Lower leg skin (tissue), 4 donors: ENCODE data around the gene EEF2K. TPM values are rescaled to one million over a fixed set of nuclear protein-coding genes. Genes with fewer than 3 reads are reported as not detected.
"Not testable (repeated sequence)": the region's sequence is repeated elsewhere in the genome, so short reads cannot be mapped to it uniquely, and the experiment has no call there.

Experiments used
- DNase-seq, 2 donors: peaks; one replicate each; pipeline ENCODE4 v3.0.0-alpha.2; 2019; ENCODE audit warnings: low spot score in 2 of 2
- H3K4me3 ChIP-seq: fragments of 200-600 bp; sonication (generic); 2 replicates; pipeline ENCODE4 v1.5.1; 2017; ENCODE audit warnings: mild to moderate bottlenecking, low read depth; ENCODE audit not compliant: poor library complexity, severe bottlenecking
- POLR2A ChIP-seq, 2 donors: fragments of 450-650 bp; IDR thresholded peaks; one replicate each; pipeline ENCODE4 v1.6.1; 2016 to 2017; ENCODE audit warnings: antibody characterized with exemption in 2 of 2, mild to moderate bottlenecking in 1 of 2, moderate library complexity in 1 of 2
- WGBS, 2 donors: methylation state at CpG; one replicate each; pipeline ENCODE4 v1.1.5; 2018; 5-methylcytosine and 5-hydroxymethylcytosine counted together
- intact Hi-C: fragments of 100-400 bp; cut with DNase I; formaldehyde crosslinking; loops from one replicate; pipeline ENCODE4 v1.15.0; 2023; ENCODE audit warnings: low total_unique reads
- total RNA-seq, 4 donors: library from RNA; depleted of rRNA; stranded (reverse); fragments of >200 nt; gene quantifications; one replicate each; pipeline ENCODE4 v1.1.0, GENCODE V29; 2016
- TF ChIP-seq, protein P1 (sequence below), 3 donors: fragments of 450-650 bp; IDR thresholded peaks; one replicate each; pipeline ENCODE4 v1.5.1; 2016; ENCODE audit warnings: antibody characterized with exemption in 3 of 3, mild to moderate bottlenecking in 3 of 3, moderate library complexity in 2 of 3

The EEF2K gene
- total RNA-seq, 4 donors from 2014 or later, result 47.8 to 112 (median 73.2) TPM

DNA sequence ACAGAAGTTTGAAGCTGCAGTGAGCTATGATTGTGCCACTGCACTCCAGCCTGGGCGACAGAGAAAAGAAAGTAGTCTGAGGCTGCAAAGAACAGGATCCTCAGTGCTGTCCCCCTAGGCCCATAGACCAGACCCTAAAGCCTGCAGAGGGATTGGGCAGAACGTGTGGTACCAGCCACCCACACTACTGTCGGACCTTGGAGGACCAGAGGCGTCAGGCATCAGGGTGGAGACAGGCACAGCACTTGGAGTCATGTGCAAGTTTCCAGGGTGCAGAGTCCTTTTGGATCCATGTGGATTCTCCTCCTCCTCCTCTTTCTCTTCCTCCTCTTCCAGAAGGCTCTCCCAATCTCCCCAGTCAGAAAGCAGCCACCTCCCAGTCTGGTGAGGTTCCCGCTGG lies 41.6 kb upstream of the EEF2K start:
- WGBS, 2 donors, result 94 to 97% methylated on average over 5 of the region's 5 CpGs
- no peak overlapping the region for H3K4me3 ChIP-seq
- intact Hi-C loops, result no loop called here
- no peak for TF ChIP-seq POLR2A (IDR thresholded peaks at IDR 0.05)
- TF ChIP-seq, protein P1, sequence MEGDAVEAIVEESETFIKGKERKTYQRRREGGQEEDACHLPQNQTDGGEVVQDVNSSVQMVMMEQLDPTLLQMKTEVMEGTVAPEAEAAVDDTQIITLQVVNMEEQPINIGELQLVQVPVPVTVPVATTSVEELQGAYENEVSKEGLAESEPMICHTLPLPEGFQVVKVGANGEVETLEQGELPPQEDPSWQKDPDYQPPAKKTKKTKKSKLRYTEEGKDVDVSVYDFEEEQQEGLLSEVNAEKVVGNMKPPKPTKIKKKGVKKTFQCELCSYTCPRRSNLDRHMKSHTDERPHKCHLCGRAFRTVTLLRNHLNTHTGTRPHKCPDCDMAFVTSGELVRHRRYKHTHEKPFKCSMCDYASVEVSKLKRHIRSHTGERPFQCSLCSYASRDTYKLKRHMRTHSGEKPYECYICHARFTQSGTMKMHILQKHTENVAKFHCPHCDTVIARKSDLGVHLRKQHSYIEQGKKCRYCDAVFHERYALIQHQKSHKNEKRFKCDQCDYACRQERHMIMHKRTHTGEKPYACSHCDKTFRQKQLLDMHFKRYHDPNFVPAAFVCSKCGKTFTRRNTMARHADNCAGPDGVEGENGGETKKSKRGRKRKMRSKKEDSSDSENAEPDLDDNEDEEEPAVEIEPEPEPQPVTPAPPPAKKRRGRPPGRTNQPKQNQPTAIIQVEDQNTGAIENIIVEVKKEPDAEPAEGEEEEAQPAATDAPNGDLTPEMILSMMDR (IDR thresholded peaks at IDR 0.05), result no peak
- no peak for DNase-seq

DNA sequence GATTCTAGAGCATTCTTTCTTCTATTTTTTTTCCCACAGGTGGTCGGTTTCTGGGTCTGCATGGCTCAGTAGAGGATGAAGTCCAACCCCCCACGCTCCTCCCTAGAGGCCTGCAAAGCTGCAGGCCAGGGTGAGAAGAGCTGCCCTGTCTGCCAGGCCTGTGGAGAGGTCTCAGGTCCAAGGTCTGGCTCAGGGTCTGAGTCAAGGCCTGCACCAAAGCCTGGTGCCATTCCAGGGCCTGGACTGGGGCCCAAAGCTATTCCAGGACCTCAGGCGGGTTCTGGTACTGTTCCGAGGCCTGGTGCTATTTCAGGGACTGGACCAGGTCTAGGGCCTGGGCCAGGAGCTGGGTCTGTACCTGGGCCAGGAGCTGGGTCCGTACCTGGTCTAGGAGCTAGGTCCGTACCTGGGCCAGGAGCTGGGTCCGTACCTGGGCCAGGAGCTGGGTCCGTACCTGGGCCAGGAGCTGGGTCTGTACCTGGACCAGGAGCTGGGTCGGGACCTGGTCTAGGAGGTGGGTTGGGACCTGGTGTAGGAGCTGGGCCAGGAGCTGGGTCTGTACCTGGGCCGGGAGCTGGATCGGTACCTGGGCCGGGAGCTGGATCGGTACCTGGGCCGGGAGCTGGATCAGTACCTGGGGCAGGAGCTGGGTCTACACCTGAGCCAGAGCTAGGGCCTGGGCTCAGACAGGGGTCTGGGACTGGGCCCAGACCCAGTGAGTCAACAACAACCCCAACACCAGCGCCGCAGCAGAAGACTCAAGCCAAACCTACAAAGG lies 40.4 kb upstream of the EEF2K start:
- DNase-seq, result no peak
- intact Hi-C loops, result no loop called here
- no peak overlapping the region for H3K4me3 ChIP-seq
- WGBS, 2 donors, result 86 to 90% methylated on average over 9 to 16 of the region's 16 CpGs
- TF ChIP-seq, protein P1 (IDR thresholded peaks at IDR 0.05), result no peak
- TF ChIP-seq POLR2A (IDR thresholded peaks at IDR 0.05), result no peak

DNA sequence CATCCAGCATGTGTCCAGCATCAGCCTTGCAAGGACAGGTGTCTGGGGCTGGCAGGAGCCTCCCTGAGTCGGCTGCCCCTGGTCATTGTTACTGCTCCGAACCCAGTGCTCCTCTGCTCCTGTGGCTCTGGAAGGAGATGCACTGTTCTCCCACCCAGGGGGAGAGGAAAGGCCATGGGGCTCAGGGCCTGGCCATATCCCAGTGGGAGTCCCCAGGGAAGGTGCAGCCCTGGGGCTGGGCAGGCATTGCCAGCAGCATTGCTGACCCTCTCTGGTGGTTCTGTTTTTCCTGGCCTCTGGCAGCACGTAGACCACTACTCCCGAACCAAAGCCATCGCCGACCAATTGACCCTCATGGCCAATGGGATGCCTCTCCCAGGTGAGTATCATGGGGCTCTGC lies 34.1 kb upstream of the EEF2K start:
- intact Hi-C loops, result no loop called here
- 86 to 91% methylated on average over 6 of the region's 6 CpGs for WGBS, 2 donors
- DNase-seq, result no peak
- no peak overlapping the region for H3K4me3 ChIP-seq
- TF ChIP-seq POLR2A (IDR thresholded peaks at IDR 0.05), result no peak
- TF ChIP-seq, protein P1 (IDR thresholded peaks at IDR 0.05), result no peak

DNA sequence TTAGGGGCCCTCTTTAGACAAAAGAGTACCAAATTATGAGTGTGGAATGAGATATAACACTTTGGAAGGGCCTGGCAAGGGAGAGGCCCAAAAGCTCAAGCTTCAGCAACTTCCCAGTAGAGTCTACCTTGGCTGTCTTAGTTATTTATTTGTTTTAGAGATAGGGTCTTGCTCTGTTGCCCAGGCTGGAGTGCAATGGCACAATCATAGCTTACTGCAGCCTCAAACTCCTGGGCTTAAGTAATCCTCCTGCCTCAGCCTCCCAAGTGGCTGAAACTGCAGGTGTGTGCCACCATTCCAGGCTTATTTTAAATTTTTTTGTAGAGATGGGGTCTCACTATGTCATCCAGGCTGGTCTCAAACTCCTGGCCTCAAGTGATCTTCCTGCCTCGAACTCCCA lies 33.4 kb upstream of the EEF2K start:
- 85% methylated on average over 1 of the region's 1 CpG for WGBS, 2 donors

DNA sequence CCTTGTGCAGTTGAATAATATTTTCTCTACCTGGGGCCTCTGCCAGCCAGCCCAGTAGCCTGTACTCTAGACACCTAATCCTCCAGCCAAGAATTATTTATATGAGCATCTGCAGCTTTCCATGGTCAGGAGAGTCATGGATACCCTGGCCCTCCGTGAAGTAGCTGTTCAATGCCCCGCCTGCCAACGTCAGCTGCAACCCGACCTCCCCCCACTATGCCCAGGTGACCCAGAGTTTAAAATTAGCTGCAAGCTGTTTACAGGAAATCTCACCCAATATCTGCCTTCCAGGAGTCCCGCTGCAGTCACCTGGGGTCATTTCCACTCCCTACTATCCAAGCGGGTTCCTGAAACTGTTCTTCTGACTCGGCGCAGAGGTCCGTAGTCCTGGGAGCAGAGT lies 31.4 kb upstream of the EEF2K start:
- TF ChIP-seq POLR2A (IDR thresholded peaks at IDR 0.05), result no peak
- TF ChIP-seq, protein P1 (IDR thresholded peaks at IDR 0.05), result no peak
- intact Hi-C loops, result no loop called here
- 75 to 80% methylated on average over 9 of the region's 9 CpGs for WGBS, 2 donors
- DNase-seq, result no peak
- no peak overlapping the region for H3K4me3 ChIP-seq

More for the DNA sequence above, 33.4 kb upstream of the EEF2K start:
- intact Hi-C loops, DNase-seq, H3K4me3 ChIP-seq: not testable (repeated sequence)

DNA sequence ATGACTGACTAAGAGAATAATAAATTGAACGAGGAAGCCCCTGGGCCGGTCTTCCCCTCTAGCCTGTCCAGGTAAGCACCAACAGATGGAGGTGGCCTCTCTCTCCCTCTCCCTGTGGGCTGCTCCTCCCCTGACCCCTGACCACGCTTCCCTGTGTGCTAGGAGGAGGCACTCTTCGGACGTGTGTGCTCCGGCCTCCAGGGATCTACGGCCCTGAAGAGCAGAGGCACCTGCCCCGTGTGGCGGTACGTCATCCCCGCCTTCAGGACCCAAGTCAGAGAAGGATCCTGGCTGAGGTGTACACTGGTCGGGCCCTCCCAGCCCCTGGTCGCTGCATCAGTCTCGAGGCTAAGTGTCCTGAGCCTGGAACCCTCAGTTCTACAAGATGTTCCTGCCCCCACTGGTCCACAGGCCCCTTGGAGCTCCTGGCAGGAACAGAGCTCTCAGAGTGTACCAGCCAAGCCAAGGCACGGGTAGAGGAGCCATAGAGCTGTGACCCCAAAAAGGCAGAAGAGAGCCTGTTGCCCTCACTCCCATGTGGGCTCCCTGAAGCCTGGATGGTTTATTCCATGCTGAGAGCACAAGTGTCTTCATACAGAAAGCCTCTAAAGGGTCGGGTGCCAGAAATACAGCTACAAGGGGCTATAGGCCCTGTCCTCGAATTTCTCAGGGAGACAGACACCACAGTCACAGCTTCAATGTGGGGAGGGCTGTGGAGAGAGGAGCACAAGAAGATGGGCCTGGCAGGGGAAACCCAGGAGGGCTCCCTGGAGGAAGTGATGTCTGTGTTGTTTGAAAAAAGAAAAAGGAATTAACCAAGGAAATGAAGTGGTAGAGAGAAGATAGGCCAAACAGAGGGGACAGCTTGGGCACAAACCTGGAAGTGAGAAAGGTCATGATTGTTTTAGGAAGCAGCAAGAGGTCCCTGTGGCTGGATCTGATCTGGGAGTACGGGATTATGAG lies 27.8 kb upstream of the EEF2K start:
- no peak overlapping the region for H3K4me3 ChIP-seq
- 80 to 88% methylated on average over 13 to 17 of the region's 18 CpGs for WGBS, 2 donors
- no peak for TF ChIP-seq POLR2A (IDR thresholded peaks at IDR 0.05)
- TF ChIP-seq, protein P1 (IDR thresholded peaks at IDR 0.05), result no peak
- DNase-seq, result no peak
- intact Hi-C loops, result no loop called here
